OCI-LY7 (cell line): Measurements from ENCODE around the gene LMNTD2. TPM values are rescaled to one million over a fixed set of nuclear protein-coding genes. Genes with fewer than 3 reads are reported as not detected.

ENCODE experiments used
- BruUV-seq: library from RNA; stranded (reverse); fragments of 400-500 nt; replicated peaks from 2 replicates; lab custom pipeline; 2021; lab: Mats Ljungman, UMichigan
- CTCF ChIA-PET: fragments of 300-600 bp; sonication (Branson Sonifier 250); formaldehyde crosslinking; loops from one replicate; lab custom pipeline; 2022; ENCODE audit warnings: antibody characterized with exemption; ENCODE audit not compliant: unreplicated experiment; lab: Charles Lee
- POLR2A ChIA-PET: fragments of 300-600 bp; sonication (Branson Sonifier 250); formaldehyde crosslinking; loops from one replicate; lab custom pipeline; 2022; ENCODE audit warnings: antibody characterized with exemption; lab: Charles Lee
- DNase-seq: peaks from one replicate; pipeline ENCODE4 v3.0.0-alpha.2; 2015; ENCODE audit warnings: low spot score
- H2AFZ ChIP-seq: fragments of 200-600 bp; sonication (generic), shearing (Covaris generic); 2 replicates; pipeline ENCODE4 v1.6.1; 2014; ENCODE audit warnings: mild to moderate bottlenecking, antibody characterized with exemption, low read length, moderate library complexity
- H3K27ac ChIP-seq: fragments of 200-600 bp; sonication (generic); 2 replicates; pipeline ENCODE4 v1.5.1; 2014; ENCODE audit warnings: mixed run types, low read depth, mild to moderate bottlenecking, moderate library complexity, low read length, inconsistent platforms; ENCODE audit not compliant: poor library complexity, severe bottlenecking
- H3K36me3 ChIP-seq: fragments of 200-600 bp; sonication (generic); 2 replicates; pipeline ENCODE4 v1.6.1; 2014; ENCODE audit warnings: mild to moderate bottlenecking, antibody characterized with exemption, low read length, moderate library complexity, mixed read lengths; ENCODE audit not compliant: insufficient read depth
- H3K4me1 ChIP-seq: fragments of 200-600 bp; sonication (generic); 2 replicates; pipeline ENCODE4 v1.5.1; 2014; ENCODE audit warnings: mild to moderate bottlenecking, low read length; ENCODE audit not compliant: insufficient read depth, poor library complexity, severe bottlenecking
- H3K4me2 ChIP-seq: fragments of 200-600 bp; sonication (generic); 2 replicates; pipeline ENCODE4 v1.6.1; 2014; ENCODE audit warnings: mild to moderate bottlenecking, low read length
- H3K4me3 ChIP-seq: fragments of 200-600 bp; sonication (generic); 2 replicates; pipeline ENCODE4 v1.5.1; 2014; ENCODE audit warnings: mild to moderate bottlenecking, low read depth, low read length; ENCODE audit not compliant: poor library complexity, severe bottlenecking
- H3K79me2 ChIP-seq: fragments of 200-600 bp; sonication (generic); 2 replicates; pipeline ENCODE4 v1.6.1; 2016; ENCODE audit warnings: low read depth, mild to moderate bottlenecking, low read length, moderate library complexity, mixed read lengths; ENCODE audit not compliant: insufficient read depth
- H3K9me2 ChIP-seq: fragments of 200-600 bp; sonication (generic); 2 replicates; pipeline ENCODE4 v1.6.1; 2016; ENCODE audit warnings: mild to moderate bottlenecking, low read length, mixed read lengths; ENCODE audit not compliant: insufficient read depth
- H3K9me3 ChIP-seq: fragments of 200-600 bp; sonication (generic); 2 replicates; pipeline ENCODE4 v1.6.1; 2014; ENCODE audit warnings: mild to moderate bottlenecking, mixed run types, low read length, mixed read lengths
- H4K20me1 ChIP-seq: fragments of 200-600 bp; sonication (generic); 2 replicates; pipeline ENCODE4 v1.6.1; 2014; ENCODE audit warnings: mild to moderate bottlenecking, antibody characterized with exemption, low read length, moderate library complexity, mixed read lengths; ENCODE audit not compliant: insufficient read depth
- EZH2phosphoT487 ChIP-seq: fragments of 200-600 bp; sonication (generic); IDR thresholded peaks from 2 replicates; pipeline ENCODE4 v1.6.1; 2018; ENCODE audit warnings: low read depth, borderline replicate concordance, mild to moderate bottlenecking, mixed run types, antibody characterized with exemption, low read length, moderate library complexity, mixed read lengths
- intact Hi-C: fragments of 100-400 bp; cut with micrococcal nuclease; formaldehyde crosslinking; loops from one replicate; pipeline ENCODE4 v1.10.0; 2022; ENCODE audit not compliant: unreplicated experiment
- total RNA-seq, 2 experiments: library from RNA; depleted of rRNA in 1 of 2; stranded (reverse); fragments of >200 nt in 1 of 2; shearing (Covaris generic) in 1 of 2; gene quantifications; 2 replicates each; pipeline ENCODE4 v1.2.3, GENCODE V29; 2014 to 2022
- TF ChIP-seq, protein P1 (sequence below): fragments of 200-600 bp; sonication (generic); conservative IDR thresholded peaks from 2 replicates; pipeline ENCODE4 v1.5.1; 2014; ENCODE audit warnings: mild to moderate bottlenecking, antibody characterized with exemption, low read length, moderate library complexity, mixed read lengths

LMNTD2 gene
- total RNA-seq, 2 experiments from 2014 or later, result 4.7 to 17.7 TPM

DNA sequence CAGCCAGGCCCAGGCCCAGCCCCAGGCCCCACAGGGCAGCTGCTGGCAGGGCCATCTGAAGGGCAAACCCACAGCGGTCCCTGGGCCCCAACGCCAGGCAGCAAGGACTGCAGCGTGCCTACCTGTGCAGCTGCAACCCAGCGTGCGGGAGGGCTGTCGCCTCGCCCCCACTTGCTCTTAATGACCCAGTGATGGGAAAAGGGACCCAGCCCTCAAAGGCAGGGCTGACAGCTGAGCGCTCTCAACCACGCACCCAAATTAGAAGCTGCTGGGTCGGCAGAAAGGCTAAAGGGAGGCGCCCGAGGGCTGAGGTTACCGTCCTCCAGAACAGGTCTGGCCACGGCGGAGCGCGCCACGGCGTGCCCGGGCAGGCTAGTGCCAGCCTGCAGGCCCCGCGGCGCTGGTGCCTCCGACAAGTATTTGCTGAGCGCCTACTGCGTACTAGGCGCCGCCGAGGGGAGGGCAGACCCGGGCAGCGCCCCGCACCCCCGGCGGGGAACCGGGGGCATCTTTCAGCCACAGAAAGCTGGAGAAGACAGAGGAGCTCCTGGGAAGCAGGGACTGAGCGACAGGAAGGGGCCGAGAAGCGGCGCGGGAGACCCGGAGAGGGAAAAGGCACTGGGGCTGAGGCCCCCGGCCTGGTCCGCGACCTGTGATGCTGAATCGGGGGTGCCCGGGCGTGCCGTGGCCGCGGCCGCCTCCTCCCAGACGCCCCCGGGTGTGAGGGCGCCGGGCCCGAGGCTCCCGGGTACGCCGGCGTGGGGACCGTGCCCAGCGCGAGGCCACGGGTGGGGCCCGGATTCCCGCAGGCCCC, 25.9 kb downstream of the LMNTD2 start:
- TF ChIP-seq, protein P1, sequence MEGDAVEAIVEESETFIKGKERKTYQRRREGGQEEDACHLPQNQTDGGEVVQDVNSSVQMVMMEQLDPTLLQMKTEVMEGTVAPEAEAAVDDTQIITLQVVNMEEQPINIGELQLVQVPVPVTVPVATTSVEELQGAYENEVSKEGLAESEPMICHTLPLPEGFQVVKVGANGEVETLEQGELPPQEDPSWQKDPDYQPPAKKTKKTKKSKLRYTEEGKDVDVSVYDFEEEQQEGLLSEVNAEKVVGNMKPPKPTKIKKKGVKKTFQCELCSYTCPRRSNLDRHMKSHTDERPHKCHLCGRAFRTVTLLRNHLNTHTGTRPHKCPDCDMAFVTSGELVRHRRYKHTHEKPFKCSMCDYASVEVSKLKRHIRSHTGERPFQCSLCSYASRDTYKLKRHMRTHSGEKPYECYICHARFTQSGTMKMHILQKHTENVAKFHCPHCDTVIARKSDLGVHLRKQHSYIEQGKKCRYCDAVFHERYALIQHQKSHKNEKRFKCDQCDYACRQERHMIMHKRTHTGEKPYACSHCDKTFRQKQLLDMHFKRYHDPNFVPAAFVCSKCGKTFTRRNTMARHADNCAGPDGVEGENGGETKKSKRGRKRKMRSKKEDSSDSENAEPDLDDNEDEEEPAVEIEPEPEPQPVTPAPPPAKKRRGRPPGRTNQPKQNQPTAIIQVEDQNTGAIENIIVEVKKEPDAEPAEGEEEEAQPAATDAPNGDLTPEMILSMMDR, result 0 out of 2 replicates have a peak, but pooled peaks have one; percentile 26
- no peak for TF ChIP-seq EZH2phosphoT487
- CTCF ChIA-PET, result no interaction called here
- Histone ChIP-seq H3K9me3 (no peaks in the 10 kb centered on the region), H3K9me2 (no peaks in the 10 kb centered on the region), H3K4me2 (peak overlapping the region; percentile 92), H3K4me3 (peak overlapping the region; percentile 94), H3K79me2 (no peaks in the 10 kb centered on the region), H2AFZ (no peak overlapping the region), H3K27ac (peak overlapping the region; percentile 34), H3K4me1 (peaks cover 32% of the 10 kb centered on the region), H4K20me1 (no peaks in the 10 kb centered on the region), H3K36me3 (peaks cover 17% of the 10 kb centered on the region; the same call in 1 of the 2 replicates)
- no TSS peak for BruUV-seq
- DNase-seq, result peak; percentile 54
- POLR2A ChIA-PET, result interaction anchor here (0.5 kb wide), 1 partner anchor 12 kb away, joined by 3 read pairs; no protein-coding TSS in a partner anchor
- intact Hi-C loops, result loop anchor here (5.0 kb wide), 1 partner anchor 87 kb away; no protein-coding TSS in a partner anchor

GRCh38 chr11:533586-534395, 26.7 kb downstream of the LMNTD2 start:
- Histone ChIP-seq H2AFZ (no peak overlapping the region), H3K79me2 (no peaks in the 10 kb centered on the region), H3K36me3 (peaks cover 17% of the 10 kb centered on the region; the same call in 1 of the 2 replicates), H3K4me2 (peak overlapping the region; percentile 92), H3K4me1 (peaks cover 32% of the 10 kb centered on the region), H3K27ac (no peak overlapping the region), H3K4me3 (peak overlapping the region; percentile 94), H3K9me2 (no peaks in the 10 kb centered on the region), H4K20me1 (no peaks in the 10 kb centered on the region), H3K9me3 (no peaks in the 10 kb centered on the region)
- intact Hi-C loops, result no loop called here
- TF ChIP-seq, protein P1, result no peak
- no peak for TF ChIP-seq EZH2phosphoT487
- ChIA-PET CTCF (no interaction called here), POLR2A (no interaction called here)
- DNase-seq, result no peak
- TSS peak; percentile 73 for BruUV-seq
